Breast epithelium (tissue), 4 donors: ENCODE measurements around the gene IMMP2L. TPM values are rescaled to one million over a fixed set of nuclear protein-coding genes. Genes with fewer than 3 reads are reported as not detected.

Source experiments
- DNase-seq, 2 donors: peaks; one replicate each; pipeline ENCODE4 v3.0.0-alpha.2; 2019; ENCODE audit warnings: low spot score in 2 of 2
- H3K27ac ChIP-seq, 2 donors: fragments of 200-600 bp; sonication (generic) in 1 of 2; one replicate each; pipeline ENCODE4 v1.5.1; 2016 to 2019; ENCODE audit warnings: mild to moderate bottlenecking in 1 of 2
- H3K27me3 ChIP-seq, 2 donors: fragments of 200-600 bp; sonication (generic) in 1 of 2; one replicate each; pipeline versions ENCODE4 v1.5.1 to v1.6.0; 2017 to 2019; ENCODE audit warnings: control low read depth in 1 of 2, mild to moderate bottlenecking in 1 of 2
- H3K36me3 ChIP-seq: fragments of 200-600 bp; one replicate; pipeline ENCODE4 v1.5.1; 2019
- H3K4me1 ChIP-seq, 2 donors: fragments of 200-600 bp; sonication (generic); one replicate each; pipeline ENCODE4 v1.5.1; 2016 to 2019; ENCODE audit warnings: control low read depth in 1 of 2
- H3K4me3 ChIP-seq, 3 donors: fragments of 200-600 bp; sonication (generic); 1 replicate in 2 of 3; 2 replicates in 1 of 3; pipeline ENCODE4 v1.5.1; 2016 to 2019; ENCODE audit warnings: mild to moderate bottlenecking in 3 of 3, moderate library complexity in 2 of 3
- H3K9me3 ChIP-seq, 2 donors: fragments of 200-600 bp; sonication (generic) in 1 of 2; one replicate each; pipeline ENCODE4 v1.5.1; 2016 to 2019; ENCODE audit warnings: control low read depth in 1 of 2
- CTCF ChIP-seq, 3 donors: fragments of 450-650 bp; IDR thresholded peaks; one replicate each; pipeline ENCODE4 v1.5.1; 2016 to 2017; ENCODE audit warnings: antibody characterized with exemption in 3 of 3, mild to moderate bottlenecking in 3 of 3, moderate library complexity in 3 of 3
- POLR2A ChIP-seq: fragments of 450-650 bp; IDR thresholded peaks from one replicate; pipeline ENCODE4 v1.6.1; 2016; ENCODE audit warnings: antibody characterized with exemption, mild to moderate bottlenecking, moderate library complexity
- POLR2AphosphoS5 ChIP-seq, 3 donors: sonication (generic); formaldehyde crosslinking; IDR thresholded peaks; one replicate each; pipeline ENCODE4 v1.6.1; 2017; ENCODE audit warnings: antibody characterized with exemption in 3 of 3
- intact Hi-C: fragments of 100-400 bp; cut with DNase I; formaldehyde crosslinking; loops from one replicate; pipeline ENCODE4 v1.15.1; 2023; ENCODE audit warnings: low total_unique reads
- total RNA-seq, 3 donors: library from RNA; depleted of rRNA; stranded (reverse); fragments of >200 nt; gene quantifications; one replicate each; pipeline ENCODE4 v1.1.0, GENCODE V29; 2016

Gene IMMP2L
- total RNA-seq, 3 donors from 2014 or later = 19.8 to 39.7 (median 30.8) TPM

- intact Hi-C loops = no loop called here
- Histone ChIP-seq H3K4me1 (no peaks in the 10 kb centered on the region), H3K27me3 (no peaks in the 10 kb centered on the region), H3K27ac (no peak overlapping the region), H3K9me3 (no peaks in the 10 kb centered on the region), H3K4me3 (no peak overlapping the region), H3K36me3 (no peaks in the 10 kb centered on the region)
- DNase-seq = no peak
- no peak for TF ChIP-seq POLR2AphosphoS5 (IDR thresholded peaks at IDR 0.05)
- no peak for TF ChIP-seq POLR2A
- no peak for TF ChIP-seq CTCF (IDR thresholded peaks at IDR 0.05)
Observed at GRCh38 chr7:110856704-110857103, 705.6 kb downstream of the IMMP2L start.

- no peaks in the 10 kb centered on the region for H3K27me3 ChIP-seq
- TF ChIP-seq POLR2AphosphoS5 (IDR thresholded peaks at IDR 0.05) (no peak), CTCF (IDR thresholded peaks at IDR 0.05) (no peak), POLR2A (no peak)
- no peak for DNase-seq
- no peak overlapping the region for H3K4me3 ChIP-seq
- H3K4me1 ChIP-seq = no peaks in the 10 kb centered on the region
- H3K9me3 ChIP-seq = no peaks in the 10 kb centered on the region
- H3K36me3 ChIP-seq = no peaks in the 10 kb centered on the region
- no peak overlapping the region for H3K27ac ChIP-seq
- intact Hi-C loops = no loop called here
Observed at GRCh38 chr7:110854651-110855050, 707.6 kb downstream of the IMMP2L start.

- no peak for DNase-seq
- H3K4me1 ChIP-seq = no peaks in the 10 kb centered on the region
- no peak overlapping the region for H3K27ac ChIP-seq
- H3K9me3 ChIP-seq = no peaks in the 10 kb centered on the region
- no peak overlapping the region for H3K4me3 ChIP-seq
- intact Hi-C loops = no loop called here
- TF ChIP-seq POLR2A = no peak
- no peak for TF ChIP-seq CTCF (IDR thresholded peaks at IDR 0.05)
- no peak for TF ChIP-seq POLR2AphosphoS5 (IDR thresholded peaks at IDR 0.05)
- H3K27me3 ChIP-seq = no peaks in the 10 kb centered on the region
- no peaks in the 10 kb centered on the region for H3K36me3 ChIP-seq
Observed at GRCh38 chr7:110854166-110854565, 708.1 kb downstream of the IMMP2L start.

GRCh38 chr7:110853263-110853662 lies 709.0 kb downstream of the IMMP2L start:
- H3K4me3 ChIP-seq = no peak overlapping the region
- no peak overlapping the region for H3K27ac ChIP-seq
- TF ChIP-seq CTCF (IDR thresholded peaks at IDR 0.05) = no peak
- no peak for TF ChIP-seq POLR2A
- TF ChIP-seq POLR2AphosphoS5 (IDR thresholded peaks at IDR 0.05) = no peak

GRCh38 chr7:110852156-110852940 lies 709.9 kb downstream of the IMMP2L start:
- Histone ChIP-seq H3K4me3 (no peak overlapping the region), H3K27me3 (no peaks in the 10 kb centered on the region), H3K27ac (no peak overlapping the region), H3K9me3 (no peaks in the 10 kb centered on the region), H3K36me3 (no peaks in the 10 kb centered on the region), H3K4me1 (no peaks in the 10 kb centered on the region)
- intact Hi-C loops = no loop called here
- DNase-seq = no peak
- TF ChIP-seq POLR2A = no peak
- TF ChIP-seq CTCF (IDR thresholded peaks at IDR 0.05) = no peak
- TF ChIP-seq POLR2AphosphoS5 (IDR thresholded peaks at IDR 0.05) = no peak

More at GRCh38 chr7:110853263-110853662, 709.0 kb downstream of the IMMP2L start:
- no peaks in the 10 kb centered on the region for H3K4me1 ChIP-seq
- DNase-seq = no peak
- intact Hi-C loops = no loop called here
- H3K27me3 ChIP-seq = no peaks in the 10 kb centered on the region
- no peaks in the 10 kb centered on the region for H3K36me3 ChIP-seq
- no peaks in the 10 kb centered on the region for H3K9me3 ChIP-seq
